HG02588 (cell line): ENCODE data around the gene EOMES.
A peak's percentile ranks its signal among the peaks of the same experiment; 100 is the strongest.

Experiments
- ATAC-seq: cut with Tn5 transposase; IDR thresholded peaks from one replicate; pipeline ENCODE4 v1.9.1; 2021; ENCODE audit warnings: mild to moderate bottlenecking, moderate library complexity; ENCODE audit not compliant: unreplicated experiment

Gene EOMES

GRCh38 chr3:27720899-27721716 is 1.0 kb downstream of the EOMES start:
- no peak for ATAC-seq

- ATAC-seq, result no peak
Observed at GRCh38 chr3:27719314-27720003, 2.7 kb downstream of the EOMES start.

GRCh38 chr3:27718459-27718858 is 3.7 kb downstream of the EOMES start:
- no peak for ATAC-seq

GRCh38 chr3:27717200-27717852 is 4.8 kb downstream of the EOMES start:
- no peak for ATAC-seq

- no peak for ATAC-seq
Observed at GRCh38 chr3:27716309-27716708, 5.8 kb downstream of the EOMES start.

- ATAC-seq, result no peak
Observed at GRCh38 chr3:27715863-27716262, 6.3 kb downstream of the EOMES start.

GRCh38 chr3:27715454-27715806 is 6.7 kb downstream of the EOMES start:
- ATAC-seq, result no peak

- ATAC-seq, result no peak
Observed at GRCh38 chr3:27714692-27715453, 7.2 kb downstream of the EOMES start.

- no peak for ATAC-seq
Observed at GRCh38 chr3:27714146-27714526, 8.0 kb downstream of the EOMES start.

- ATAC-seq, result no peak
Observed at GRCh38 chr3:27713435-27714145, 8.5 kb downstream of the EOMES start.

GRCh38 chr3:27713078-27713423 is 9.1 kb downstream of the EOMES start:
- ATAC-seq, result no peak

GRCh38 chr3:27712136-27713077 is 9.7 kb downstream of the EOMES start:
- ATAC-seq, result peak; percentile 92

GRCh38 chr3:27708250-27708649 is 13.9 kb downstream of the EOMES start:
- ATAC-seq, result no peak

GRCh38 chr3:27699067-27699466 is 23.1 kb downstream of the EOMES start:
- ATAC-seq, result peak; percentile 54

- ATAC-seq, result no peak
Observed at GRCh38 chr3:27696906-27697305, 25.2 kb downstream of the EOMES start.

- ATAC-seq, result no peak
Observed at GRCh38 chr3:27695636-27696035, 26.5 kb downstream of the EOMES start.

- peak; percentile 71 for ATAC-seq
Observed at GRCh38 chr3:27688053-27688452, 34.1 kb downstream of the EOMES start.

- ATAC-seq, result no peak
Observed at GRCh38 chr3:27686642-27687041, 35.5 kb downstream of the EOMES start.

GRCh38 chr3:27685474-27685873 is 36.6 kb downstream of the EOMES start:
- ATAC-seq, result no peak

- no peak for ATAC-seq
Observed at GRCh38 chr3:27684302-27684701, 37.8 kb downstream of the EOMES start.
